NCI-H82 (cell line): Measurements from ENCODE around the gene NKX3-2.

ENCODE experiments used
- DNase-seq: peaks from one replicate; lab custom pipeline; 2025; lab: John Stamatoyannopoulos, UW

NKX3-2 gene

DNA sequence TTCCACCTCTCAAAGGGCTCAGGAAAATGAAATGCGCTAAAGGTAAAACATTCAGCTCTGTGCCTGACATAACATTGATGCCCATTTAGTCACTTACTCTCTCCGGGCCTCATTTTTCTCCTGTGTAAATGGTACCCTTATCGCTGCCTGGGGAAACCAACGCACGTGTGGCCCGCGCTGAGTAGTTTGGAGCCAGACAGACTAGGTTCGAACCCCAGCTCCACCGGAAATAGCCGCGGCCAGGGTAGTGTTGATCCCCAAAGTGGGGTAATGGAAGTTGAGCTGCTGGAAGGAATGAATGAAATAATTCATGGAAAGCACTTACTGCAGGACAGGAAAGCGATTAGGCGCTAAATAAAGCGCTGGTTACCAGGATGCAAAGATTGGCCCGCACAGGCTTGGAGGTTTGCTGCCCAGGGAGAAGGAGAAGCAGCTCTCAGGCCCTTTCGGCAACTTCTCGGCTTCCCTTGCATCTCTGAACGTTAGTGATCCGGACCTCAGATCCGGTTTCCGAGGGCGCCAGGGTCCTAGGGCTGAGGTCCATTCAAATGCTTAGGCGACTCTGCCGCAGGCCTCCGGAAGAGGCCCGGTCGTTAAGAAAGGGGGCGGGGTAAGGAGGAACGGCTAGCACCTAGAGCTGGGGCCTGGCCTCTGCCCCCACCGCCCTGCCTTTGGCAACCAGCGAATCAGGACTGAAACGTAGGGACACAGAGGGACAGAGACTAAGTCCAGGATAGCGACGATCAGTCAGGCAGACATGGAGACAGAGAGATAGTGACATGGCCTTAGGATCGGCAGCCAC, 13.3 kb downstream of the NKX3-2 start:
- no peak for DNase-seq

GRCh38 chr4:13529128-13529919, 15.0 kb downstream of the NKX3-2 start:
- no peak for DNase-seq

GRCh38 chr4:13528821-13529127, 15.5 kb downstream of the NKX3-2 start:
- DNase-seq: no peak

DNA sequence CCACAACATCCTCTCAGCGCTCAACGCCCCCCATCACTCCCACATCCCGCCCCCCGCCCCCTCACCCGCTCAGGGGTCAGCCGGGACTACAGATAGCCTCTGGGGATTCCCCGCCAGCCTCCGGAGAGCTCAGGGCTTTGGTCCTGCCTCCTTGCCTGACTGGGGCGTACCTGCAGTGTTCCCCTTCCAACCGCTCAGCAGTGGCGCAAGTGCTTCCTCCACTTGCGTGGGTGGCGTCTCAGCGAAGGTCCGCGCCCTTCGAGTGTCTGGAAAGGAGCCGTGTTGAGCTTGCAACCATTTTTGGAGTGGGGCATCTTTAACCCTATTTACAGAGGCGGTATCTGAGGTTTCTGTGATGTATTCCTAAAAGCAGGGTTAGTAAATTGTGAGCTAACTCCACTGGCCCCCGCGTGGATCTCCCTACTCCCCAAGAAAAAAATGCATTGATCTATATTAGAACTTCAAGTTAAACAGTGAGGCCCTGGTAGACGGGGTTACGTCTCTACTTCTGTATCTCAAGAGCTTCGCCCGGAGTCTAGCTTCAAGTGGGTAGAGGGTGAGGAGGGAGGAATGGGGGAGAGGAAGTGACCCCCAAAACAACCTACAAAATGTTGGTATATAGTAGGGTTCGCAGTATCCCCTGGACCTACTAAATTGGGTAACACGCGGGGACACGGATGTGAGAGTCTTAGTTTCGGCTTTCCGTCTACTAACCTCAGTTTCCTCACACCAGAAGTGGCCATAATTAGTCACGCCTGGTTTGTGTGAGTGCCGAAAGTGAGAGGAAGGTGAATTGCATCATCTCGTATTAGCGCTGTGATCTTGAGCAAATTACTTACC, 16.1 kb downstream of the NKX3-2 start:
- DNase-seq: no peak

DNA sequence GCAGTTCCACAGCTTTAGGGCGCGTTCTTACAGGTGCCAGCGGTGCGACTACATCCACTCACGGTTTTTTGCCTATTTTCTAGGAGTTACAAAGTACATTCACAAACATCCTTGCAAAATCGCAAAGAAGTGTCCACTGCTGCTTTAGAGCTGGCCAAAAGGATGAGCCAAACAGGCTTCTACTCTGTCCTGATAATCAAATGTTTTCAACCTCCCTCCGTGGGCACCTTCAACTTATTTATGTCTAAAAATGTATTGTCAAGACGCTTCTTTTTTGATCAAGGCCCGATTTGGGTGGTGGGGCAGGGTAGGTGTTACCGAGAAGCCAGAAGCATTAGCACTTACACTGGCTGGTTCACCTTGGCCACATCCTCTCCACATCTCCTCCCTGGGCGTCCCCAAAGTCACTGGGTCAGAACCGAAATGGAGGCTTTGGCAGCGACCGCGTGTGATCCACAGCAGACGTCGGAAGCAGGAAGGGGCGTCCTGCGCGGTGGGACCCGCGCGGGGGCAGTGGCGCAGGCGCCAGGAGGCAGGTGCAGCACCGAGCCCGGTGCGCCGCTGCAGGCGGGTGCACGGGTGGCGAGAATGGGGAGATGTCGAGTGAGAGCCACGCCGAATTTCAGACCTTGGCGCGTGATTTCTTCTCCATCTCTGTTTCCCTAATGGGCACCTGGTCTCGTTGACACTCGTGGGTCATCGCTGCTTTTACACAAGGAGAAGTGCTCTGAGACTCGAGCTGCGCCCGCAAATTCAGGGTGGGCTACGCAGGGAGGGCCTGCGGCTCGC, 16.9 kb downstream of the NKX3-2 start:
- no peak for DNase-seq

DNA sequence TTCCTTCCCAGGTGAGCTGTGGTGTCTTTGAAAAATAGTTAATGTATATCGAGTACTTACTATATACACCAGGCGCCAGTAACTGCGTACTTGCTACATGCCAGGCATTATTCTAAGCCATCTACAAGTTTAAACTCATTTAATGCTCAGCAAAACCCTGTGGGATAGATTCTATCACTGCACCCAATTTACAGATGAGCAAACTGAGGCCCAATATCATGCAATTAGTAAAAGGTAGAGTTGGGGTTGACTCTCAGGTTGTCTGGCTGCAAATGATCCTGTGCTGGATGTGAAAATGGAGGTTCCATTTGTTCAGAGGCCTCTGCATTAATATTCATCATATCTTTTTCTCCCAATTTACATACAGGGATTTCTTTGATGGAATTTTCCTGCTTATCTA, 17.6 kb downstream of the NKX3-2 start:
- DNase-seq: no peak

DNA sequence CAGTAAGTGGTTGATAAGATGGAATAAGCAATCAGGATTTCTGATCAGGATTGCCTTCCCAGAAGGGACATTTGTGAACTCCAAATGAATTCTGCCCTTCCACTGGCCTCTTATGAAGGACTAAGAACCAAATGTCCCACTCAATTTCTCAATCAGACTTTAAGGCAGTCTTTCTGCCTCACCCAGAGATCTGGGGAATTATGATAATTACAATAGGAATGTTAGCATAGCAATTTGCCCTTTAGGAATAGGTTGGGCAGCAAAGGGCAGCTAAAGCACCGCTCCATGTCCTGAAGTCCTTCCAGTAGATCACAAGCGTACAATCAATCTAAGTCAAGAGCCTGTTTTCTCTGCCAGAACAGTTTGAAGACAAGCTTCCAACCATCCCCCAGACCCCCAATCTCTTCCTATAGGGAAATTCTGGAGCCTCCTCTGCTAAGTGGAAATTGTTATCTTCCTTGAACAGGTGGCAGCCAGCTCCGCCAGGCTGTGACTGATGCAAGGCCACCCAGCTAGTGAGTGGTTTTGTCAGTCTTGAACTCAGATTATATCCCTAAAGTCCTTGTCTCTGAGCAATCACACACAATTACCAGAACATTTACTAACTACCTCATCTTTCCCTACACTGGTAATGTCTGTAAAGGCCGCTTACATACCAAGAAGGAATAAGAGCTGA, 18.6 kb downstream of the NKX3-2 start:
- DNase-seq: no peak

DNA sequence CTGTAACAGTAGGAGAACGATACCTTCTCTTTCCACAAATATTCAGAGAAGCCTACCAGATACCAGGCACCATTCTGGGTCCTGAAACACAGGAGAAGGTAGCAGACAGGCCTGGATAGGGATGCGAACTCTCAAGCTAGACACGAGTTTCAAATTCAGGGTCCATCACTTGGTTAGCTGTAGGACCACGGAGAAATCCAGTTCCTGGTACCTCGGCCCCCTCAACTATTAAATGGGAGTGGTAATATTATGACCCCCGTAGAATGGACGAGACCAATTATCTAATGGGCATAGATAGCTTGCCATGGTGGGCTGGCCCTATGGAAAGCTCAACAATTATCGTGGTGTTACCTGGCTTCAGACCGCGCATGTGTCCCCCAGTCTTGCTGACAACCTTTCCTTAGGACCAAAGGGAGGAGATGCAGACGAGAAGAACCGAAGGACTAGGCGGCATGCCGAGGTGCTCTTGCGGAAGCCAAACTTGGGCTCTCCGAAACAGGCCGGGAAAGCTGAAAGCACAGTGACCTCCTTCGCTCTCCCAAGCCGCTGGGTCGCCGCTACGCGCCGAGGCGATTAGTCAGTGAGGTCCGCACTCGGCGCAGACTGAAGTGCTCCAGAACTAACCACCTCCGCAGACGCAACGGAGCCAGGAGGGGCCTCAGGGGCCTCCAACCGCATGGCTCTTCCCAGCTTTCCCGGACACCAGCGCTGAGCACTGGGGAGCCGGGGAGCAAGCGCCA, 19.6 kb downstream of the NKX3-2 start:
- DNase-seq: no peak

GRCh38 chr4:13523591-13524503, 20.5 kb downstream of the NKX3-2 start:
- DNase-seq: no peak

DNA sequence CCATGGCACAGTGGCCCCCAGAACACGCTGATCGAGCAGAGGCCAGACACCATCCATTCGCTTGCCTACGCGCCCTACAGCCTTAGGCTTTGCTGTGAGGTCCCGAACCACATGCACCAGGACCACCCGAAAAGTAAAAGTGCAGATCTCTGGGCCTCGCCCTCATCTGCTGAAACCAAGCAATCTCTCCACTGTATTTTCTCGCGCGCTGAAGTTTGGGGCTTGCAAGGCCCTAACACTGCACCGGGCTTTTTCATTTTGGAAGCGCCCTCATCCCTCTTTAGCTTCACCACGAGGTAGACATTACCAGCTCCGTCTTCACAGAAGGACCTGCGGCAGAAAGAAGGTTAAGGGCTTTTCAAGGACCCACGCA, 21.2 kb downstream of the NKX3-2 start:
- DNase-seq: no peak

DNA sequence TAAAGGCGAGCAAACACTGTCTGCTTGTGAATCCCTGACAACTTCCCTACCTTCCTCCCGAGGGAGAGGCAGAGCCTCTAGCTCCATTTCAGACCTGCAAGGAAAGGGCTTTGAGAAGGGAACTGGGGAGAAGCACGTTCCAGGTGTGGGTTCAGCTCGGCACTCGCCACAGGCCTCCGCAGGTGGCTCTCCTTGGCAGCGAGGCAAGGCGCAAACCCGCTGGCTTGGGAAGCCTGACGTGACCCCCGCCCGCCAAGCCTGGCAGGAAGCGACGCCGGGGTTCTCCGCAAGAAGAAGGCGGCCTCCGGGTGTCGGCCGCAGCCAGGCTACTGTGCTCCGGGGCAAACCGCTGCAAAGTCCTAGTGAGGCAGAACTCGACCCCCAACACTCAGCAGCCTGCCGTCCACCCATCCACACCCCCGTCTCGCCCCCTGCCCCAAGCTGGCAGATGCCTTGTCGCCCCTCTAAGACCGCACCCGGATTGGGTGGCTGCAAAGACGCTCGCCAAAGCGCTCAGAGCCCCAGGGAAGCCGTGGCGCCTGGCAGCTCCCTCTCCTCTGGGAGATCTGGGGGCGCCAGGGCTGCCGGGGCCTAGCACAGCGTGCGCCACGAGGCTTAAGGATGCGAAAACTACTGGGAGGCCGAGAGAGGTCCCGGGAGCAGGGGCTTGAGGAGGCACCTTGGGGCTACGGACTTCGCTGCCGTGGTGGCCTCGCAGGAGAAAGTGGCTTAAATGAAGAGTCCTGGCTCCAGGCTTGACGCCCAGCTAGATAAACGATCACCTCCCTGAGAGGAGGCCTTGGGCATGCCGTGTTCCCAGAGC, 21.8 kb downstream of the NKX3-2 start:
- DNase-seq: no peak

- no peak for DNase-seq
Observed at GRCh38 chr4:13521047-13521446, 23.3 kb downstream of the NKX3-2 start.

DNA sequence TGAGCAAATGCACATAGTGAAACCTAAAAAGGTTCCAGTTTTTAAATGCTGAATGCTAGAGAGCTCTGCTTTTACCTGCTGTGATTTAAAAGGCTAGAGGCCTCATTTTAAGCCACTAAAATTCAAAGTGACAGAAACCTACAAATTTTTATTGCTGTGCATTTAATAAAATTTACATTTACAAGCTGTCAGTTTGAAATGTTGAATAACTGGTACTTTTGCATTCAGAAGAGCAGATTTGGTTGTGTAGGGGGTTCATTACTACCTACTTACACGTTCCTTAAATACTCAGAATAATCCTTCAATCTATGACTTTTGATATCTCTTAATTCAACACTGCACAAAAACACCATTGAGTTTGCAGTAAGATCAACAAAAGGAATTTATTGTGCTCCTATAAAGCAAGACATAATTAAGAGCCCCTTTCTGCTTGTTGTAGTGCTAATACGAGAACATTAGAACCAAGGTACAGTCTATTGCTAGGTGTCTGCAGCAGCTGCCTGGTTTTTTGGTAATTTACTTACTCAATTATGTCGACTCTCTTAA, 27.9 kb downstream of the NKX3-2 start:
- DNase-seq: no peak

DNA sequence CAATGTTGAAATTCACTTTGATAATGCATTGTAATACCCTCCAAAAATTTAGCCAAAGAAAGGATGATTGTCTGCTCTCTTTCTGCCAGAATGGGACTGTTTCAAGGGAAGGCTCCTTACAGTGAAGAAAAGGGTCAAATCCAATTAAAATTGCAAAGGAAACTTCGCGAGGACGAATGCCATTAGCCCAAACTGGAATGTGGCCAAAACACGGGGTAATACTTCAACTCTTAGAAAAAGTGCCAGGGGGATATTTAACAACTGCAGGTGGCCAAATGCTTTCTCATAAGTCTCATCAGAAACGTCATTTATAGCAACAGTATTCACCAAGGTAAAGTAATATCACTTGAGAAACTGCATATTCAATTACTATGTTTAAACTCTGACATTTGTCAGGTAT, 29.0 kb downstream of the NKX3-2 start:
- DNase-seq: peak; percentile 4

DNA sequence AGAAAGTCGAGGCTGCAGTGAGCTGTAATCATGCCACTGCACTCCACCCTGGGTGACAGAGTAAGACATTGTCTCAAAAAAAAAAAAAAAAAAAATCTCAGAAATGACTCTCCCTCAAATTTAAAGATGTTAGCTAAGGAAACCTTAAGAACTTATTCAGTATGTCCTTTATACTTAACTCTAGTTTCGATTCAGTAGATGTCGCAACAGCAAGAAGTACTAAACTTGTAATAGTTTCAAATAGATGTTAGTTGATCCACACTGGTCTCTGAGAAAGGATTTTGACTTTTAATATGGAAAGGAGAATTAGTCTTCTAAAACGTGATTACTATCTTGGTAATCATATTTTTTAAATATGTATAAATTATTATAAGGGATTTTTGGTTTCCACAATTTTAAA, 29.6 kb downstream of the NKX3-2 start:
- DNase-seq: no peak

- DNase-seq: no peak
Observed at GRCh38 chr4:13511101-13511500, 33.2 kb downstream of the NKX3-2 start.

DNA sequence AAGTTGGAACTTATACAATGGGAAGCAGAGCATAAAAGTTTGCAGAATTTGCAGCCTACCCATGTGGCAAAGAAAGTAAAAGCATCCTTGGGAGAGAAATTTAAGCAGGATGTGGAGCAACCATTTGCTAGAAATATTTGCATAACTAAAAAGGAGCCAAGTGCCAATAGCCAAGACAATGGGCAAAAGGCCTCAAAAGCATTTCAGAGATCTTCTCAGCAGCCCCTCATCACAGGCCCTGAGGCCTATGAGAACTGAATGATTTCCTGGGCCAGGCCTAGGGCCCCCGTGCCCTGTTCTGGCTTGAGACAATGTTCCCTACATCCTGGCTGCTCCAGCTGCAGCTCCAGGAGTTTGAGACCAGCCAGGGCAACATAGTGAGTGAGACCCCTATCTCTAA, 34.9 kb downstream of the NKX3-2 start:
- DNase-seq: no peak

GRCh38 chr4:13504374-13504773, 39.9 kb downstream of the NKX3-2 start:
- no peak for DNase-seq
